IPS-15b (cell line): Measurements from ENCODE around the gene RPS24.

ENCODE experiments used
- H3K27me3 ChIP-seq: one replicate; pipeline ENCODE4 v1.6.1; 2013; ENCODE audit warnings: low read length; ENCODE audit not compliant: control insufficient read depth, insufficient read depth
- H3K36me3 ChIP-seq: one replicate; pipeline ENCODE4 v1.6.1; 2013; ENCODE audit warnings: low read length; ENCODE audit not compliant: control insufficient read depth, insufficient read depth
- H3K4me1 ChIP-seq: one replicate; pipeline ENCODE4 v1.6.1; 2013; ENCODE audit warnings: mild to moderate bottlenecking, low read length; ENCODE audit not compliant: control insufficient read depth, insufficient read depth
- H3K4me3 ChIP-seq: one replicate; pipeline ENCODE4 v1.5.1; 2013; ENCODE audit warnings: low read depth, low read length
- H3K9ac ChIP-seq: one replicate; pipeline ENCODE4 v1.6.1; 2013; ENCODE audit warnings: low read depth, mild to moderate bottlenecking, low read length
- H3K9me3 ChIP-seq: one replicate; pipeline ENCODE4 v1.6.1; 2013; ENCODE audit warnings: mild to moderate bottlenecking, low read length; ENCODE audit not compliant: control insufficient read depth, insufficient read depth

The RPS24 gene

DNA sequence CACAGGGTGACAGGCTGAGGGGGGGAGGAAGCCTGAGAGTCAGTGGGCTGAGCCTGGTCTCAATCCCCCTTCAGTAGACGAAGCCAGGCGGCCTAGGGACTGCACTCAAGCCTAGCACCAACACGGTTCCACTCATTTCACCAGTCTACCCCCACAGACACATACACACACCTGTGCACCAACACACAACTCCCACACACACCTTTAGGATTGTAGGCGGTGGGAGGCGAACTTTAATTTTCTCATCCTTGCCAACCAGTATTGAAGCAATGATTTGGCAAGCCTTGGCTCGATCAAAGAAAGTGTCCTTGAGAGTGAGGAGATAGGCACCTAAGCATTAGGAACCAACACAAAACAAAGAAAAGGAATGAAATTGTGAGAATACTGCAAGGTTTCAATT lies 24.0 kb upstream of the RPS24 start:
- Histone ChIP-seq H3K36me3 (peaks cover 63% of the 10 kb centered on the region), H3K27me3 (no peaks in the 10 kb centered on the region), H3K4me3 (no peak overlapping the region), H3K9me3 (no peaks in the 10 kb centered on the region), H3K9ac (no peak overlapping the region), H3K4me1 (no peaks in the 10 kb centered on the region)

DNA sequence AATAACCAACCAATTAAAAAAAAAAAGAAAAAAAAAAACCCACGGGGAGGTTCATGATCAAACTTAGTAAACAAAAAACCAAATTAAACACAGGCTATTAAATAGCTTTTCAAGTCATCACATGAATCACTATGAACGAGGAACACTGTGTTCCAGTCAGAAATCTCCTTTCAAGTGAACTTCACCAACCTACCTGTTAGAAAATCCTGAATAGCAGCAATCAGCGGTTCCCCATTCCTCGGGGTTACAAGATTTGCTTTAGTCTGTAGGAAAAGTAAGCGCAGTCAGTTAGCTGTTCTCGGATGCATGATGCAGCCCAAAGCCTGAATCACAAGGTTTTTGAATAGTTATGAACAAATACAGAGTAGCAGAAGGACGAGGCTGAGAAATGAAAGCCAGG lies 23.4 kb upstream of the RPS24 start:
- Histone ChIP-seq H3K4me1 (no peaks in the 10 kb centered on the region), H3K9me3 (no peaks in the 10 kb centered on the region), H3K27me3 (no peaks in the 10 kb centered on the region), H3K36me3 (peaks cover 57% of the 10 kb centered on the region), H3K4me3 (no peak overlapping the region), H3K9ac (no peak overlapping the region)

DNA sequence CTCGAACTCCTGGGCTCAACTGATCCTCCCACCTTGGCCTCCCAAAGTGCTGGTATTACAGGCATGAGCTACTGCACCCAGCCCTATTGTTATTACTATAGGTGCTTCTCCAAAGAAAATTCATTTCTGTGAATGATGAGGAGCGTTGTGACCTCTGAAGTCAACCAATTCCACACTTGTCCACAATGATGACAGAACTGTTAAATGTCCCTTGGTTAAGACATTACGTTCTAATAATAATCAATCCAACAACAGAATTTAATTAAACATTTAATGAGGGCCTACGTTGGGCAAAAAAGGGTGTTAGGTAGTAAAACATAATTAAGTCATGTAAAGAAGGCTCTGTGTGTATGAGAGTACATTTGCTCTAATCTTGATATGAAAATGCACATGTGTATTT lies 22.6 kb upstream of the RPS24 start:
- H3K4me1 ChIP-seq: no peaks in the 10 kb centered on the region
- H3K9ac ChIP-seq: no peak overlapping the region
- H3K36me3 ChIP-seq: peaks cover 58% of the 10 kb centered on the region
- no peaks in the 10 kb centered on the region for H3K9me3 ChIP-seq
- H3K4me3 ChIP-seq: no peak overlapping the region
- no peaks in the 10 kb centered on the region for H3K27me3 ChIP-seq

DNA sequence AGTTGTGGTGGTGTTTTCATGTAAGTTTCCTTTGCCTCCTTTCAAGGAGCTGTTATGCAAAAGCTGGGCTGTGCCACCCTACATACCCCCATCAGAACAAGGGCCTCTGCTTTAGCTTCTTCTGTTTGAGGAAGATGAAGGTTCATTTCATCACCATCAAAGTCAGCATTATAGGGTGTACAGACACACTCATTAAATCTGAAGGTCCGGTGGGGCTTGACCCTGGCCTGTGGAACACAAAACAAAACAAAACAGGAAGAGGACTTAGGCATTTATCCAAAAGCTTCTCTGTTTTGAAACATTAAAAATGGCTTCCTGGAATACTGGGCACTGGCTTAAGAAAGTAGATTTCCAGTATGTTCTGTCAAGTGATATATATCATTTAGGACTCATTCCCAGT lies 20.1 kb upstream of the RPS24 start:
- H3K4me1 ChIP-seq: no peaks in the 10 kb centered on the region
- H3K27me3 ChIP-seq: no peaks in the 10 kb centered on the region
- peaks cover 57% of the 10 kb centered on the region for H3K36me3 ChIP-seq
- H3K4me3 ChIP-seq: no peak overlapping the region
- H3K9ac ChIP-seq: no peak overlapping the region
- no peaks in the 10 kb centered on the region for H3K9me3 ChIP-seq

DNA sequence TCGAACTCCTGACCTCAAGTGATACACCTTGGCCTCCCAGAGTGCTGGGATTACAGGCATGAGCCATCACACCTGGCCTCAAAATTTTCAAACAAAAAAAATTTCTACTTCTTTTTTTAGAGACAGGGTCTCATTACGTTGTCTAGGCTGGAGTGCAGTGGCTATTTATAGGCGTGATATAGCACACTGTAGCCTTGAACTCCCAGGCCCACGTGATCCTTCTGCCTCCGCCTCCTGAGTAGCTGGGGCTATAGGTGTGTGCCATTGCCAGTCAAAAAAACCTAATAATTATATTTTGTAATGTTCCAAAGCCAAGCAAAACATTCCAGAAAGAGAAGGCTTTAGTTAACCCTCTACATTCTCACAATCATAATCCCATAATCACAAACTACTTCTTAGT lies 18.1 kb upstream of the RPS24 start:
- no peak overlapping the region for H3K9ac ChIP-seq
- H3K4me3 ChIP-seq: no peak overlapping the region
- H3K9me3 ChIP-seq: no peaks in the 10 kb centered on the region
- H3K36me3 ChIP-seq: peaks cover 64% of the 10 kb centered on the region
- H3K4me1 ChIP-seq: no peaks in the 10 kb centered on the region
- H3K27me3 ChIP-seq: no peaks in the 10 kb centered on the region

DNA sequence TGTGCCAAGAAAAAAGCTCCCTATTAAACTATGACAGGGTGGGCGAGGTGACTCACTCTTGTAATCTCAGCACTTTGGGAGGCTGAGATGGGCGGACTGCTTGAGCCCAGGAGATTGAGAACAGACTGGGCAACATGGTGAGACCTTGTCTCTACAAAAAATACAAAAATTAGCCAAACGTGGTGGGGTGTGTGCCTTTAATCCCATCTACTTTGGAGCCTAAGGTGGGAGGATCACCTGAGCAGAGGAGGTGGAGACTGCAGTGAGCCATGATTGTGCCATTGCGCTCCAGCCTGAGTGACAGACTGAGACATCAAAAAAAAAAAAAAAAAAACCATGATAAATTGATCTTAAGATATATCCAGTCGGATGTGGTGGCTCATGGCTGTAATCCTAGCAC lies 15.8 kb upstream of the RPS24 start:
- no peaks in the 10 kb centered on the region for H3K4me1 ChIP-seq
- H3K9ac ChIP-seq: no peak overlapping the region
- no peaks in the 10 kb centered on the region for H3K9me3 ChIP-seq
- H3K36me3 ChIP-seq: peaks cover 63% of the 10 kb centered on the region
- no peak overlapping the region for H3K4me3 ChIP-seq
- no peaks in the 10 kb centered on the region for H3K27me3 ChIP-seq

DNA sequence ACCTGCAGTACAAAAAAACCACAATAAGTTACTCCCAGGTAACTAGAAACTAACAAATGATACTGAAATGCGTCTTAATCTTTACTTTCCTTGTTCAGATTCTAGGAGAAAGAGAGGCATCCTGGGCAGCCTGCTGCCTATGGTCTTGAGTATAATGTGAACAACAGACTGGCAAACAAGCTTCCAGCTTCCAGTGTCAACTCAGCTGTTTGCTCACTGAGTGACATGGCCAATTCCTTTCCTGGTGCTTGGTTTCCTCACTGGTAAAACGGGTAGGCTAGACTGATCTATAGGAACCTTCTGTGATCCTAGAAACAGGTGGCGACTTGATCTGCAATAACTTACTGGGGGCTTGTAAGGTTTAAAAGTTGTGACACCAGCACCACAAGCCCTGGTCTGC lies 14.4 kb upstream of the RPS24 start:
- H3K4me3 ChIP-seq: no peak overlapping the region
- H3K36me3 ChIP-seq: peaks cover 65% of the 10 kb centered on the region
- H3K9me3 ChIP-seq: no peaks in the 10 kb centered on the region
- H3K4me1 ChIP-seq: no peaks in the 10 kb centered on the region
- no peak overlapping the region for H3K9ac ChIP-seq
- H3K27me3 ChIP-seq: no peaks in the 10 kb centered on the region

DNA sequence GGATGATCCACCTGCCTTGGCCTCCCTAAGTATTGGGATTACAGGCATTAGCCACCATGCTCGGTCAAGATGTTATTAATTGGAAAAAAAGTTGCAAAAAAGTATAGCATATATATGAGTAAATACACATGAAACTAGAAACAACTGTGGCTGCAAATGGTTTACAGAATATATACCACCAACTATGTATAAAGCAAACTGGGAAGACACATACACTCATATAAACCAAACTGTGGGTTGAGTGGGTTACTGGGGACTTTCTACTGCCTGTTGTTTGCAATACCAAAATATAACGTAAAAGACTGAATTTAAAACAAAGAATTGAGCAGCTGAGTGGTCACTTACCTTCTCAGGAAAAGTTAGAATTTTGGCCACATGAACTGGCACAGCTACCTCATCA lies 12.5 kb upstream of the RPS24 start:
- Histone ChIP-seq H3K27me3 (no peaks in the 10 kb centered on the region), H3K9ac (no peak overlapping the region), H3K9me3 (no peaks in the 10 kb centered on the region), H3K4me1 (no peaks in the 10 kb centered on the region), H3K4me3 (no peak overlapping the region), H3K36me3 (peaks cover 73% of the 10 kb centered on the region)

DNA sequence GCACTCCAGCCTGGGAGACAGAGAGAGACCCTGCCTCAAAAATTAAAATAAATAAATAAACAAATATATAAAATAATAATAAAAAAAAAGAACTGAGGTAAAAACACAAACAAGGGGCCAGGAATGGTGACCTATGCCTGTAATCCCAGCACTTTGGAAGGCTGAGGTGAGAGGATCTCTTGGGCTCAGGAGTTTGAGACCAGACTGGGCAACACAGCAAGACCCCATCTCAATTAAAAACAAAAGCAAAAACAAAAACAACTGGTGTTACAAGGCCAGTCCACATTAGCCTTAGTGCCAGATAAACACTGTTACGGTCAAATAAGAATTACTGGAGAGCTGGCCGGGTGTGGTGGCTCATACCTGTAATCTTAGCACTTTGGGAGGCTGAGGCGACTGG lies 9.9 kb upstream of the RPS24 start:
- Histone ChIP-seq H3K9me3 (no peaks in the 10 kb centered on the region), H3K36me3 (peaks cover 54% of the 10 kb centered on the region)

DNA sequence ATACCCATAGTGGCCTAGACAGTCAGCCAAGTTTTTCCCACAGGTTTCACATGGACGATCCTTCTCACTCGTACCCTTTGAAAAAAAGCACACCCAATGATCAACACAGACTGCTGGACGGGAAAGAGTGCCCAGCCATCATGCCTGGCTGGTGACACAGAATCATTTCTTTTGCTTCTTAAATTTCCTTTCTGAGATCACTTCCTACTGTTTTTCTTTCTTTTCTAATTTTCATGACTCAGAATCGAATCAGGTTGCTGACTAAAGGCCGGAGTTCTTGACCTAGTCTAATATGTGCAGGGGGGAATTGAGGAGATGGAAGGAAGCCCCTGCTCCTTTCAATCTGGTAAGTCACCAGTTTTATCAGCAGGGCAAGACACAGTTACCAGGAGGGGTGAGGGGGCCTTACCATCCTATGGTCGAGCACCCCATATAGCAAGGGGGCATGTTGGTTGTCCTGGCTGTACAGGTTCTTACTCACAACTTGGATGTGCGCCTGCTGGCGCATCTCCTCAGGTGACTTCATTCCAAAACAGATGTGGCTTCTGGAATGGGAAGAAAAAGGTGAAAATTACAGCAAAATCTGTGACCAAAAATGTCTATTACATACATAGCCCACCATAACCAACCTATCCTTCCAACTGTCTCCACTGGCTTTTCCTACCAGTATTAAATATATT lies 7.8 kb upstream of the RPS24 start:
- Histone ChIP-seq H3K27me3 (no peaks in the 10 kb centered on the region), H3K4me1 (peaks cover 4% of the 10 kb centered on the region), H3K9ac (no peak overlapping the region), H3K9me3 (no peaks in the 10 kb centered on the region), H3K36me3 (peaks cover 39% of the 10 kb centered on the region), H3K4me3 (no peak overlapping the region)

More for the DNA sequence above, 9.9 kb upstream of the RPS24 start:
- Histone ChIP-seq H3K4me3 (no peak overlapping the region), H3K4me1 (no peaks in the 10 kb centered on the region), H3K9ac (no peak overlapping the region), H3K27me3 (no peaks in the 10 kb centered on the region)

DNA sequence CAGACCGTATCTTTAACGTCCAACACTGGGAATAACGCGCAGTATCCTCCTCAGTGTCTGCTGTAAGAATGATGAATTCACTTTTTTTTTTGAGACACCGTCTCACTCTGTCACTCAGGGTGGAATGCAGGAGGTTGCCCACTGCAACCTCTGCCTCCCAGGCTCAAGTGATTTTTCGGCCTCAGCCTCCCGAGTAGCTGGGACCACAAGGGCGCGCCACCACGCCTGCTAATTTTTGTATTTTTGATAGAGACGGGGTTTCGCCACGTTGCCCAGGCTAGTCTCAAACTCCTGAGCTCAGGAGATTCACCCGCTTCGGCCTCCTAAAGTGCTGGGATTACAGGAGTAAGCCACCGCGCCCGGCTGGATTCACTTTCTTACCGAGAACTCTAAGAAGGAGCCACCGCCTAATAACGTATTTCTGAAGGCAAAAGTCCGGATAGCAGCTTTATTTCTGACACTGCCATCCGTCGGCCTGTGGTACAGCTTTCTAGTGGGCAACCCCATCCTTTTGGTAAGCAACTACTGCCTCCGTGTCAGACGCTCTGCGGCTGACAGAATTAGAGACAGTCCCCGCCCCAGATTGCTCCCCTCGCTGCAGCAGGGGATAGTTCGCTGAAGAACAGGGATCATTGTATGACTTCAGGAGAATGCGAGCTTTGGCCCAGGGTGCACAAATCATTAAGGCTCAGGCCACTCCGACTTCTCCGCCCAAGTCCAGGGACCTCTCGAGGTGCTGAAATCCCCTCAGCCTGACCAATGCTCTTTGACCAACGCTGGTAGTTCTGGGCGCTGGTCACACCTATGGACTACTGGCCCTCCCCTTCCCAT lies 5.0 kb upstream of the RPS24 start:
- H3K36me3 ChIP-seq: peaks cover 16% of the 10 kb centered on the region
- no peaks in the 10 kb centered on the region for H3K27me3 ChIP-seq
- H3K4me1 ChIP-seq: peaks cover 4% of the 10 kb centered on the region
- no peaks in the 10 kb centered on the region for H3K9me3 ChIP-seq
- H3K9ac ChIP-seq: peak overlapping the region; percentile 89
- H3K4me3 ChIP-seq: peak overlapping the region; percentile 99
